HG02970 (cell line): ENCODE results near the gene FDX2.
"Not testable (repeated sequence)": the region's sequence is repeated elsewhere in the genome, so short reads cannot be mapped to it uniquely, and the experiment has no call there.

Experiments
- ATAC-seq: cut with Tn5 transposase; IDR thresholded peaks from one replicate; pipeline ENCODE4 v1.9.1; 2021; ENCODE audit warnings: mild to moderate bottlenecking, moderate library complexity, moderate number of reproducible peaks; ENCODE audit not compliant: unreplicated experiment, low FRiP score

FDX2 gene

DNA sequence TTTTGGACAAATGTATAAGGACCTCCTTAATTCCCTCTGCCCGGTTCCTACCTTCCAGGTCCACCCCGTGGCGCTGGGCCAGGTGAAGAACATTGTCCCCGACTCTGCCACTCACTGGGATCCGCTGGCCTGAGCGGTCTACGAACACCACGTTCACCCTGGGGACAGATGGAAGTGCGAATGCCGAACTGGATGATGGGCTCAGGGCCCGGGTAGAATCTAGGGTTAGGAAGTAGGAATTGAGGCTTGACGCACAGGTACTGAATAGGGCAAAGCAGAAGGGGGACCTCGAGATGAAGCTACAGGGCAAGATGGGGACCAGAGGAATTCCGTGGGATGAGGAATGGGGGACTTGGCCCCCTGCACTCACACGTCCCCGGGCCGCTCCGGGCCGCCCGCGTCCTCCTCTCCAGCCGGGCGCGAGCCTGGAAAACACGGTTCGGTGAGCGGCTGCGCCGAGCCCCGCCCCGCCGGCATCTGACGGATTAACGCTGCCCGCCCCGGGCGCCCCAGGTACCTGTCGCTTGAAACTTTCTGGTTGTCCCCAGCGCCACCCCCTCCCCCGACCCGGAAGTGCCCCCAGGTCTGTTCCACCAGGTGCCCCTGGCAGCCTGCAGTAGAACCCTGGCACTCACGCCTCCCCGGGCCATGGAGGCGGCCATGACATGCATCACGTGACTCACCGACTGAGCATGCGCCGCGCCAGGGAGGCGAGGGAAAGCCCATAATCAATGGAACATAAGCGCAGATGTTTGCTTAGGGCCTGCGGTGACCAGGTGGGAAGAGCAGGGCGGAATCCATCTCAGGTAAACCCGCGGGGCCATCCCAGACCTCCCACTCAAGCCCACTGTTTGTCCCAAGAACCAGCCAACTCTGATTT lies at the start of gene FDX2:
Gene FDX2, minus strand, starts transcription at position 681 of the 880 bp plus-strand sequence. Its CDS starts 19 bp downstream, at position 662.
- ATAC-seq = peak; percentile 81

GRCh38 chr19:10365518-10365917 lies 49.7 kb upstream of the FDX2 start:
- no peak for ATAC-seq

GRCh38 chr19:10364644-10365043 lies 48.8 kb upstream of the FDX2 start:
- ATAC-seq = no peak

DNA sequence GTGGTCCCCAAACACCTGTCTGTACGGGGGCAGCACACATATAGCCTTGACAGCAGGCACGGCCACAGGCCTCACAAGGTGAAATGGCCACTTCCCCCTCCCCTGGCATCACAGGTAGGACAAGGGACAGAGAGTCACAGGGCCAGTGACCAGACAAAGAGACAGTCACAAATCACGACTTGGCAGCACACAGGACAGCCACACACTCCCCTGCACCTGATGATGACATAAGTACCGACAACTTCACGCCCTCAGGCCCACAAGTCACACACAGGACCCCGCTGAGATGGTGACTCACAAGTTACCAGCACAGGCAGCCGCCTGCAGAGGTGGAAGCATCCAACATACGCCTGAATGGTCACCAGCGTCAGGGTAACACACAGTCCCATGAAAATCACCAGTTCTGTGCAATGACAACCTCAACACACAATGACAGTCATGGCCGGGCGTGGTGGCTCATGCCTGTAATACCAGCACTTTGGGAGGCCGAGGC lies 48.0 kb upstream of the FDX2 start:
- ATAC-seq = no peak

DNA sequence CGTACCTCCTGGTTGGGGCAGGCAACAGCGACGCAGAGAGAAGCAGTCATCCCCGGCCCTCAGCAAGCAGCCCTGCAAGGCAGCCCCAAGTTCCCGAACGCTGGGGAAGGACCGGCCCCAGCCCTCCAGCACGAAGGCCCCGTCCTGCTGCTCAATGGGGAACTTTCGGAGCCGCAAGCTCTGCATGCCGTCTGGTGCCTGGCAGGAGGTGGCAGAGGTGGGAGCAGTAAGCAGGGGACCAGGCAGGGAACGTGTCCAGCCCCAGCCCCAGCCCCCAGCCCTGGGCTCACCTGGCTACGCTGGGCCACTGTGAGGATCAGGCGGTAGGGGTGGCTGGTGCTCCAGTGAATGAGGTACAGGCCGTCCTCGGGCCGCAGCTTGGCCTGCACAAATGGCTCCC lies 46.4 kb upstream of the FDX2 start:
- no peak for ATAC-seq

GRCh38 chr19:10361569-10362011 lies 45.8 kb upstream of the FDX2 start:
- no peak for ATAC-seq

GRCh38 chr19:10356431-10356830 lies 40.6 kb upstream of the FDX2 start:
- ATAC-seq = no peak

DNA sequence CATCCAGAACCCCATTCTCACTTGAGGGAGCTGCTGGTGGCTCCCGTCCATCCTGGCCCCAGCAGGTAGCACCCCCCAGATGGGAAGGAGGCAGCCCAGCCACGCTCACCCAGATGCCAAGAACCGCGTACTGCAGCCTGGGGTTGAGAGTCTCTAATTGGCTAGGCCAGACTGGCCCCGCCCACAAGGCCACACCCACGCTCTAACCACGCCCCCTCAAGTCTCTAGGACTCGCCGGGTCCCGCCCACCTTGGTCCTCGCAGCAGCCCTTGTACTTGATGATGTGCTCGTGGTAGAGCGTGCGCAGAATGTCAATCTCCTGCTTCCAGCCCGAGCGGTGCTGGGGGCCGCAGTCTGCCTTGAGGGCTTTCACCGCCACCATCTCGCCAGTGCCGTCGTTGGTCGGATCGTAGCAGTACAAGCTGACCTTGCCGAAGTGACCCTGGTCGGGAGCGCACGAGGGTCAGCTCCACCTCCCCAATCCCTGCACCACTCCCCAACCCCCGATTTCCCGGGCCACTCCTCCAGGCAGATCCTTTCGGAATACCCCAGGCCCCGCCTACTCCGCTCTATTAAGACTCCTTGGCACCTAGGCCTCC lies 38.1 kb upstream of the FDX2 start:
- no peak for ATAC-seq

GRCh38 chr19:10352764-10353671 lies 37.2 kb upstream of the FDX2 start:
- no peak for ATAC-seq

DNA sequence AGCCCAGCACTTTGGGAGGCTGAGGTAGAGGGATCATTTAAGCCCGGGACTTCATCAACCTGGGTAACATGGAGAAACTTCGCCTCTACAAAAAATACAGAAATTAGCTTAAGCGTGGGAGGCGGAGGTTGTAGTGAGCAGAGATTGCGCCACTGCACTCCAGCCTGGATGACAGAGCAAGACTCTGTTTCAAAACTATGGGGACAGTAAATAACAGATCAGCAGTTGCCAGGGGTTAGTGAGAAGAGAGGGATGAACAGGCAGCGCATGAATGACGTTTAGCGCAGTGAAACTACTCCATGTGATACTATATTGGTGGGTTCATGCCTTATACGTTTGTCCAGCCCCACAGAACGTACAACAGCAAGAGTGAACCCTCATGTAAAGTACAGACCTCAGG lies 30.7 kb upstream of the FDX2 start:
- no peak for ATAC-seq

DNA sequence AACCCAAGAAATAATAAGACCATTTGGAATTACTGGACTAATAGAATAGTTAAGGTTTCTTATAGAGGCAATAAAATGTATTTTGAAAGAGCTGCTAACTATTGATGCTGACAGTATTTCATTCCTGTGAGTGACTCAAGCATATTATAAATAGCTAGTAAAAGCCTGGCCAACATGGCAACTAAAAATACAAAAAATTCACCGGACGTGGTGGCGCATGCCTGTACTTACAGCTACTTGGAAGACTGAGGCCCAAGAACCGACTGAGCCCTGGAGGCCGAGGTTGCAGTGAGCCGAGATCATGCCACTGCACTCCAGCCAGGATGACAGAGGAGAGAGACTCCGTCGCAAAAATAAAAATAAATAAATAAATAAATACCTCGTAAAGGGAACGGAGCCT lies 29.0 kb upstream of the FDX2 start:
- no peak for ATAC-seq

DNA sequence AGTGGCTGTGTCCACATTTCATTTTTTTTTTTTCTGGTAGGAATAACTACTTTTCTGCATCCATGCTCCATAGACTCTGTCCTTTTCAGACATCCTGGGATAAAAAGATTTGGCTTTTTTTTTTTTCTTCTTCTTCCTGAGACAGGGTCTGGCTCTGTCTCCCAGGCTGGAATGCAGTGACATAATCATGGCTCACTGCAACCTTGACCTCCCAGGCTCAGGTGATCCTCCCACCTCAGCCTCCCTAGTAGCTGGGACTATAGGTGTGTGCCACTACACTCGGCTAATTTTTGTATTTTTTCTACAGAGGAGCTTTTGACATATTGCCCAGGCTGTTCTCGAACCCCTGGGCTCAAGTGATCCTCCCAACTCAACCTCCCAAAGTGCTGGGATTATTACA lies 27.7 kb upstream of the FDX2 start:
- ATAC-seq = no peak

GRCh38 chr19:10339977-10340376 lies 24.2 kb upstream of the FDX2 start:
- ATAC-seq = no peak

DNA sequence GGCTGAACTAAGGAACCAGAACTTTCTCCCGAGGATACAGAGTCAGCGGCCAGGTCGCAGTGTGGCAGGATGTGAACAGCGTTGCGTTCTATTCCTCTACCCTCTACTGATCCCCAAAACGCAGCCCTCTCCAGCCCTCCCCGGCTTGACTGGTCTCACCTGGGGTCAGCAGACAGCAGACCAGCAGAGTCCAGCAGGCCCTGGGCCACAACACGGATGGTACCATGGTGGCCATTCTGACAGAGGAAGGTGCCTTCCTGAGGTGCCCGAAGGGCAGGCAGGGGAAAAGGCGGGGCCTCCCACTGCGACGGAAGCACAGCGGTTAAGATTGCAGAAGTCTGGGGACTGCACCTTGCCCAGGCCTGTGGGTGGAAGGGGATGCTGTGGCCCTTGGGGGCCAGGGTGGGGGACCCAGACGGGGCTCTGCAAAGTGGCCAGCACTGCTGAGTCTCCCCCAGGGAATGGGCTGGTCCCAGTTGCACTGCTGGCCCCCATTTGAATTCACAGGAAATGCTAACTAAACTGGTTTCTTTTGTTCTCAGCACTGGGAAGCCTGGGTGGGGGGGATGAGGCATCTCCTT lies 23.7 kb upstream of the FDX2 start, which contains the start of gene ICAM3:
Gene ICAM3, minus strand, starts transcription at position 245 of the 581 bp plus-strand sequence. Its CDS starts 10 bp downstream, at position 235.
- no peak for ATAC-seq

- no peak for ATAC-seq
Measured at GRCh38 chr19:10338940-10339339, 23.1 kb upstream of the FDX2 start.

DNA sequence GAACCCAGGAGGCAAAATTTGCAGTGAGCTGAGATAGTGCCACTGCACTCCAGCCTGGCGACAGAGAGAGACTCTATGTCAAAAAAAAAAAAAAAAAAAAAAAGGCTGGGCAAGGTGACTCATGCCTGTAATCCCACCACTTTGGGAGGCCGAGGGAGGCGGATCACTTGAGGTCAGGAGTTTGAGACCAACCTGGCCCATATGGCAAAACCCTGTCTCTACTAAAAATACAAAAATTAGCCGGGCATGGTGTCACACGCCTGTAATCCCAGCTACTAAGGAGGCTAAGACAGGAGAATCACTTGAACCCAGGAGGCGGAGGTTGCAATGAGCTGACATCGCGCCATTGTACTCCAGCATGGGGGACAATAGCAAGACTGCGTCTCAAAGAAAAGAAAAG lies 20.9 kb upstream of the FDX2 start:
- not testable (repeated sequence) for ATAC-seq

DNA sequence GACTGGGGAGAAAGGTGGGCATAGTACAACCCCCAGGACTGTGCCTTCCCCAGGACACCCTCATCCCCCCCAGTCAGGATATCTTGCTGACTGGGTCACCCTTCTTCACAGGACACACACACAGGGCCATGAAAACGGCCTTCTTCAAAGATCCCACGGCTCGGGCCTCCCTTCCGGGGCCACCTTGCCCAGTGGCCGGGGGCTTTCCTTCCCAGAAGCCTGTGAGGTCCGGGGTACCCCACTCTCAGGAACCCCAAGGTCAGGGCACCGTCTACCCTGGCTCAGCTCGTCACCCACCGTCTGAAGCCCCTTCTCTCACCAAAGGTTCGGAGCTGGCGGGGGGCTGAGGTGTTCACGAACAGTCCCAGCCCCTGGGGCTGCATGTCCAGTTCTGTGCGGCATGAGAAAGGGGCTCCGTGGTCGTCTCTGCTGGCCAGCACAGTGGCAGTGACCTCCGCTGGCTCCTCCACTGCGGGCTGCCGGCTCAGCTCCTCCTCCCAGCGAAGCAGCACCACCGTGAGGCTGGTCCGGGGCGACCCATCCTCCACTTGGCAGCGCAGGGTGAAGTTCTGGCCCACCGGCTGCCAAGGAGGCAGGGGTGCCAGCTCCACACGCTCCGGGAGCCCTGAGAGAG lies 19.7 kb upstream of the FDX2 start:
- no peak for ATAC-seq

- no peak for ATAC-seq
Measured at GRCh38 chr19:10334588-10335351, 19.0 kb upstream of the FDX2 start.
